Measurements from ENCODE around the gene PLCH1.

- TF ChIP-seq SUZ12 (IDR thresholded peaks at IDR 0.05; ENCODE audit: low read depth, low read length) (no peak), BCL3 (CRISPR knock-in tag; IDR thresholded peaks at IDR 0.05) (no peak), ZNF878 (CRISPR knock-in tag; IDR thresholded peaks at IDR 0.05) (no peak), PBX3 (CRISPR knock-in tag; IDR thresholded peaks at IDR 0.05; ENCODE audit: borderline replicate concordance) (no peak), NAIF1 (CRISPR knock-in tag; IDR thresholded peaks at IDR 0.05; ENCODE audit: borderline replicate concordance) (no peak), RFX1 (IDR thresholded peaks at IDR 0.05) (no peak), ATF2 (CRISPR knock-in tag; IDR thresholded peaks at IDR 0.05) (no peak), POLR2AphosphoS2 (IDR thresholded peaks at IDR 0.05; ENCODE audit: low read depth, low read length) (no peak), ZNF121 (CRISPR knock-in tag; IDR thresholded peaks at IDR 0.05) (no peak)
Observed at GRCh38 chr3:155780291-155780690, 35.4 kb upstream of the PLCH1 start.

Measured in HepG2 (cell line).